Activated CD4-positive, alpha-beta T cell treated with anti-CD3 and anti-CD28 coated beads for 24 hours (primary cell): ENCODE results near the gene C11orf54.

Source experiments
- DNase-seq, 2 donors: peaks; one replicate each; pipeline ENCODE4 v3.0.0-alpha.2; 2020; ENCODE audit warnings: low read depth in 2 of 2

The C11orf54 gene

DNA sequence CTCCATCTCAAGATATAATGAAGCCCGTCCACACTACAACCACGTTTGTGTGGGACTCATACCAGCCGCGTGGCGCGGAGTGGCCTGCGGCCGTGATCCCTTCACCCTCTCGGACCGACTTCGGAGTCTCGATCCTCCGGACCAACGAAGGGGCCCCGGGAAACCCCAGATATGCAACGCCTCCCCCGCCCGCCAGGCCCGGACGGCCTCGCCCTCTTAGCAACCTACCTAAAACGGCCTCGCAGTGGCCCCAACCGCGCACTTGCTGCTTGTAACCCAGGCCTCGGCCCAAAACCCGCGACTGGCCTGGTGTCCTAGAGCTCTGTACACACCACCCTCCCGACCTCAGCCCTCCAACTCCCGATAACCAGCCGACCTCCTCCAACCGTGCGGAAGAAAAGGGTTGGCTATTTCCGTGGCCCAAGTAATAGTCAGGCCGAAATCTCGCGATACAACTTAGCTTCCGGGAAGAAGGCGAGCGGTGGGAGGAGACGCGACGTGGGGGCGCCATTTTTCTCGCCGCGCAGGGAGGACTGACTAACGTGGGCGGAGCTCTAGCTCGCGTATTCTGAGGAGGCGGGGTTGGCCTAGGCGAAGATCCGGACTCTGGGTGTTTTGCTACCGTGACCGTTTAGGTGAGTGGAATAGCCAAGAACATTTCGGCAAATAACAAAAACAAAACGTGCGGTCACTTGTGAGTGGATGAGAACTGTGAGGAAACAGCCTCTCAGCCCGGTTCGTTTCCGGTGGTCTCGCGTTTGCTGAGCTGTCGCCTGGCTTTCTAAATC is at the start of gene C11orf54, which contains the start of gene TAF1D:
Gene C11orf54, plus strand, starts transcription at position 579 of the 788 bp plus-strand sequence. CDS start 5,722 bp downstream, outside the sequence.
Gene TAF1D, minus strand, starts transcription at position 402 of the 788 bp plus-strand sequence. CDS start 2,191 bp downstream, outside the sequence.
- DNase-seq = peak; percentile 86 to 95

DNA sequence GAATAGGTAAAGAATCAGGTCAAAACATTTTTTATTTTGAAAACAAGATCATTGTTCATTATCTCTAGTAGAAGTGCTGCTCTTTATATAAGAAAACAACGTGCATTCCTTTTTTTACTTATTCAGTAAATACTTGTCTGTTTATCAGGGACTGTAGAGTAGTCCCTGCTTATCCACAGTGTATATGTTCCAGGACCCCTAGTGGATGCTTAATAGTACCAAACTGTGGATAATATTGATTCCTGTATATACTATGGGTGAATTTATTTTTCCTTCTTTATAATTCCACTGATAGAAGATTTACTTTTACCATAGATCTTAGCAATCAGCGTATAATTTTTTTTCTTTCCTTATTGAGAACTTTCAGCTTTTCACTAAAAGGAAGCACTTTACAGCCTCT is 47.4 kb upstream of the C11orf54 start:
- DNase-seq = no peak

- no peak for DNase-seq
Observed at GRCh38 chr11:93694557-93694956, 46.9 kb upstream of the C11orf54 start.

DNA sequence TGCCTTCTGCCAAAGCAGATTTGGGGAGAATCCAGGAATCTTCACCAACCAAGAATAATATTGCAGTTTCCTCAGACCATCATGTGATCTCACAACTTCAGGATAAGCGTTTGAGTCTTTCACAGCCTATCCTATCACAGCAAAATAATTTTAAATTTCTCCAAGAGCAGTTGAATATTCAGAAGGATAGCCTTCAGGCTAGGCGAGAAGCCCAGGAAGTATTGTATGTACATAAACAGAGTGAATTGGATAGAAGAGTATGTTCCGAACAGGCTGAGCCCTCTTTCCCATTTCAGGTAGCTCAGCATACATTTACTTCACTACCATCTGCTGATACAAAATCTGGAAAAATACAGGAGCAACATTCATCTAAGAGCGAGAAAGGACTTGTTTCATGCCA is 43.9 kb upstream of the C11orf54 start:
- no peak for DNase-seq

- DNase-seq = no peak
Observed at GRCh38 chr11:93700830-93701229, 40.6 kb upstream of the C11orf54 start.

DNA sequence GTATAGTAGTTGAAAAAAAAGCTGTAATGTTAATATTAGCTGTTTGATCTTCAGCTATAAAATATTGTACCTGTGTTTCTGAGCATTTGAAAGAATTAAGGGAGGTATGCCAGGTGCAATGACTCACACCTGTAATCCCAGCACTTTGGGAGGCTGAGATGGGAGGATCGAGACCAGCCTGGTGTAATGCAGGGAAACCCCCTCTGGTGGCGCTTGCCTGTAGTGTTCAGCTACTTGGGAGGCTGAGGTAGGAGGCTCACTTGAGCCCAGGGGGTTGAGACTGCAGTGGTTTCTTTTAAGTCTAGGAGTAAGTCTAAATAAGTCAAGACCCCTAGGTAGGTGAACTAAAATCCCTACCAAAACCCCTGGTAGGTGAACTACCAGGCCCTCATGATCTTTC is 37.2 kb upstream of the C11orf54 start:
- no peak for DNase-seq

DNA sequence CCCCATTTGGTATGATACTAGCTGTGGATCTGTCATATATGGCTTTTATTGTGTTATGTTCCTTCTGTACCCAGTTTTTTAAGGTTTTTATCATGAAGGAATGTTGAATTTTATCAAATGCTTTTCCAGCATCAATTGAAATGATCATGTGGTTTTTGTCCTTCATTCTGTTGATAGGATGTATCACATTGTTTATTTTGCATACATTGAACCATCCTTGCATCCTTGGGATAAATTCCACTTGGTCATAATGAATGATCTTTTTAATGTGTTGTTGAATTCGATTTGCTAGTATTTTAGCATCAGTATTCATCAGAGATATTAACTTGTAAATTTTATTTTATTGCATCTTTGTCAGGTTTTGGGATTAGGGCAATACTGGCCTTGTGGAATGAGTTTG is 31.2 kb upstream of the C11orf54 start:
- no peak for DNase-seq

DNA sequence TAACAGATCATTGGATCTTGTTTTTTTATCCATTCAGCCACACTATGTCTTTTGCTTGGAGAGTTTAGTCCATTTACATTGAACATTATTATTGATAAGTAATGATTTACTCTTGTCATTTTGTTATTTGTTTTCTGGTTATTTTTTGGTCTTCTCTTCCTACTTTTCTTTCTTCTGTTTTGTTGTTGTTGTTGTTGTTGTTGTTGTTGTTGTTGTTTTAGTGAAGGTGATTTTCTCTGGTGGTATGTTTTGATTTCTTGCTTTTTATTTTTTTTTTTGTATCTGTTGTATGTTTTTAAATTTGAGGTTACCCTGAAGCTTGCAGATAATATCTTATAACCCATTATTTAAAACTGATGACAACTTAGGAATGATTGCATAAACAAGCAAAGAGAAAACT is 28.8 kb upstream of the C11orf54 start:
- DNase-seq = no peak

- DNase-seq = no peak
Observed at GRCh38 chr11:93715797-93716396, 25.6 kb upstream of the C11orf54 start.

DNA sequence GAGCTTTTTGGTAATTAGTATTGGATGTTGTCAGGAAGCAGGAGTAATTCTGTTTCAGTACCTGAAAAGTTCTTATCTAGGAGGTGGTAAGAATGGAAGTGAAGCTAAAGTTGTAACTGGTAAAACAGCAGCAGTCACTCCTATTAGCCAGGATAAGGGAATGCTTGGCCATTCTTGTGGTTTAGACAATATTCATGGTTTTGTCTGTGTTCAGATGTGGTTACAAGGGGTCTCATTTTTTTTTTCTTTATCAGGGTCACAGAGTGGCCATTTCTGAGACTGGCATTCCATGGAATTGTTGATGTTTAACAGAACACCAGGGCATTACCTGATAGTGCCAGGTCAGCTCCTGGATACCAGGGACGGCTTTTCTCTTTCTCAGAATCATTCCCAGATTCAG is 24.0 kb upstream of the C11orf54 start:
- DNase-seq = no peak

- no peak for DNase-seq
Observed at GRCh38 chr11:93718057-93718563, 23.4 kb upstream of the C11orf54 start.

- DNase-seq = no peak
Observed at GRCh38 chr11:93719310-93719709, 22.2 kb upstream of the C11orf54 start.

GRCh38 chr11:93720522-93720921 is 20.9 kb upstream of the C11orf54 start:
- DNase-seq = no peak

GRCh38 chr11:93724089-93724488 is 17.4 kb upstream of the C11orf54 start:
- no peak for DNase-seq

DNA sequence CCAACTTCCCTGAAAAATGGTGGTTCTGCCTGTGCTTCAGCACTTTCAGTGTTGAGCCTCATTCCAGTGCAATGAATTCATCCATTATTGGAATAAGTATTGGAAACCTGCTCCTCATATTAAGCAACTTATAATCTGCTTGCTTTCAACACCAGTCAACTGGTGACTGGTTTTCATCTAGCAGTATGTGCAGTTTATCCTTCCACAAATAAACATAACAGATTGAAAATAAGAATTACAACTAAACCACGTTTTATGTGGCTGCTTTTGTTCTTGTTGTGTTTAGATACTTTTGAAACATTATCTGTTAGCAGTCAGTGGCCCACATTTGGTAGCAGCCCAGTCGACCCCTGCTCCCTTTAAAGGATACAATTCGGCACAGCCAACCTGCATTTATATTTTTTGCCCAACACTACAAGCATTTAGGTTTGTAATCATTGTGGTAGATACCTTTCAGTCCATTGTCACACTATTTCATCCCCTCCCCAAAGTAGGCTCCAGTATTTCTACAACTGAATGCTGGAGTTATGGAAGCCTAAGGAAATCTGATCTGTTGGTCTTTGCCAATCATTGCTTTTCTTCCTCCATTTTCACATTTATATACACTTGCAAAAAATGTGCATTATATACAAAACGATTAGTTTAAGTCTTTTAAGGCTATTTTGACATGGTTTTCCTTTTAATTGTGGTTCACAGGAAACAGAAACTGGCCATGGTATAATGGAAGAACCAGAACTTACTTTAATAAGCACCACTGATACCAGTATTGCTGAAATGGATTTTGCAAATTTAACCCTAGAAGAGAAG is 13.3 kb upstream of the C11orf54 start:
- DNase-seq = no peak

DNA sequence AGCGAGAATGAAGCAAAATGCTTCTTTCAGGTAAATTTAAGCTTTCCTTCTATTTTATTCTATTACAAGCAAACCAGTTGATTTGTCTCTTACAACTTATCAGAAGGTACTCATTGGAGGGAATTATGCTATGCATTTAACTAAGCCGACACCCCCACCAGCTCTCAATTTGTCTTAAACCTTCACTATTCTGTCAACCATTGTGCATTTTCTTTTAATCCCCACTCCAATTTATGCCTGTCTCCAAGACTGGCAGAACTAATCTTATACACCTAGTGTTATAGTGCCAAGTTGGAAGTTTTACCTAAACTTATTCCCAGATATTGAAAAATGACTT is 12.7 kb upstream of the C11orf54 start:
- no peak for DNase-seq

- DNase-seq = no peak
Observed at GRCh38 chr11:93729129-93729616, 12.3 kb upstream of the C11orf54 start.

GRCh38 chr11:93730108-93731107 is 11.1 kb upstream of the C11orf54 start:
- DNase-seq = no peak

DNA sequence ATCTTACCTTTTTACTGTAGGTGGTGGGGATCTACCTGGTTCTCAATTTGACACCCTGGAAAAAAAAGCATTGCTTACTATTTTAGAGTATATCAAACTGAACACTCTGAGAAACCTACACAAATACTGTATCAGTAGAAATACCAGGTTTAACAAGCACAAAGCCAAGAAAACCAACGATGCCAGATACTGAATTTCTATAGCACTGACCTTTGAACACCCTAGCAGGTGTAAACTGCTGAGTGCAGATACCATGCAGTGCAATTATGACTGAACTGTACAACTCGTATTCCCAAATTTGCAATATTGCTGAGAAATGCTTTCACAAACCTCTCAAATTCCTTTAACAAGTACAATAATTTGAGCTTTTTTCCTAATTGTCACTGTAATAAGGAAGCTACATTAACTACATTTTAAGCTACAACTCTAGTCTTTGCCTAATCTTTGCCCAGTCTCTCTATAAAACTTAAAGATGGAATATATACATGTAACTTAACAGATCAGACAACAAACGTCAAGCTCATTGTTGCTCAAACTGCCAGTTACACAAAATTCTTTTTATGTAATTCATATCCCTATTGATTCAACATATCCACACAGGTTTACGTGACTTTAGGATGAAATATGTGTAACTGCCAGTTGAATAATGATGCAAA is 9.1 kb upstream of the C11orf54 start:
- no peak for DNase-seq

DNA sequence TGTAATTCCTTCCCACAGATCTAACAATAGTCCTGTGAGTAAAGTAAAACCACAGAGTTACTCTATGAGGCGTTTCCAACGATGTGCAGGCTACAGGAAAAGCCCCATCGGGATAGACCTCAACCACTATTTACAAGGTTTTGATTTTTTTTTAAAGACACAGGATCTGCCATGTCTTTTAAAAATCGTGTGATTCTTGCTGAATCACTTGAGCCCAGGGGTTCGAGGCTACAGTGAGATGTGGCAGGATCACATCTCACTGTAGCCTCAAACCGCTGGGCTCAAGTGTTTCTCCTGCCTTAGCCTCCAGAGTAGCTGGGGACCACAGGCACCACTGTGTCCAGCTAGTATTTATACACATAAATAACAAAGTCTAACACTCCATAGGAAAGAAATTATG is 8.0 kb upstream of the C11orf54 start:
- no peak for DNase-seq
